ENCODE measurements around the gene CCDC112.

Gene CCDC112

GRCh38 chr5:115241881-115242642 is 54.4 kb downstream of the CCDC112 start:
- TF ChIP-seq BACH2 (CRISPR knock-in tag; IDR thresholded peaks at IDR 0.05; ENCODE audit: borderline replicate concordance) (no peak), PATZ1 (CRISPR knock-in tag; IDR thresholded peaks at IDR 0.05; ENCODE audit: borderline replicate concordance) (no peak), ZNF8 (CRISPR knock-in tag; IDR thresholded peaks at IDR 0.05) (no peak), TOX (CRISPR knock-in tag; IDR thresholded peaks at IDR 0.05; ENCODE audit: borderline replicate concordance) (no peak), GLIS3 (CRISPR knock-in tag; IDR thresholded peaks at IDR 0.05) (no peak)

DNA sequence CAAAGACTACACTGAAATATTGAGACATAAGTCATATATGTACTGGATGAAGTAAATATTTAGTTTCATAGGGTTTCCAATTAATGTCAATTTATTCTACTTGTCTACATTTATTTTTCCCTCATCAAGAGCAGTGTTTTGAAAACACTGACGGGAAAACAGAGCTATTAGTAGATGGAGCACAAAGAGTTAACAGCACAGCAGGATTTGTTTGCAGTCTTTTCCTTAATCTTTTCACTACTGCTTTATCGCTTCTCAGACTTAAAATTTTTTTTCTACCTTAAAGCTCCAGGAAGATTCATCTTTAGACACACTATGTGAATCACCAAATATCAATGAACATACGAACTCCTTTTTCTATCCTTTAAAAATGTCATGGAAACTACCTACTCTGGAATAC is 59.4 kb downstream of the CCDC112 start:
- no peak for TF ChIP-seq PATZ1 (CRISPR knock-in tag; IDR thresholded peaks at IDR 0.05; ENCODE audit: borderline replicate concordance)
- no peak for ATAC-seq

More at GRCh38 chr5:115241881-115242642, 54.4 kb downstream of the CCDC112 start:
- ATAC-seq, result 0 out of 3 replicates have a peak, but pooled peaks have one; percentile 28

GRCh38 chr5:115236599-115236998 is 59.9 kb downstream of the CCDC112 start:
- no peak for TF ChIP-seq TOX (CRISPR knock-in tag; IDR thresholded peaks at IDR 0.05; ENCODE audit: borderline replicate concordance)
- TF ChIP-seq ARNTL (CRISPR knock-in tag; IDR thresholded peaks at IDR 0.05; ENCODE audit: borderline replicate concordance, low read depth), result no peak
- TF ChIP-seq TCF4 (CRISPR knock-in tag; IDR thresholded peaks at IDR 0.05; ENCODE audit: borderline replicate concordance), result no peak
- ATAC-seq, result no peak

DNA sequence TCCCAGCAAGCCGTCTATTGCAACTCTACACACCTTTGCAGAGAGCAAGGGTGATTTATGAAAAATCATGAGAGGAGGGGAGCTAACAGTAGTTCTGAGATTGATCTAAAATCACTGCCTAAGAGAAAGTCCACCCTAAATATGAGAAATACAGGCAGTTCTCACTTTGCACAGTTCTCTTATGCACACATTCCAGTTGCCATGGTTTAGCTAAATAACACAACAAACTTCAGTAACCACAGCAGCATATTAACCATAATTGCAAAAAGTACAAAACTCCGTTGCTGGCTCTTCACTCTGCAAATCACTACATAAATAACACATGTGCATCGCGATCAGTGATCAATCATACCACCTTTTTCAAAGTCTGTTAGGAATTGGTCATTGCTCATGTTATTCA is 64.9 kb downstream of the CCDC112 start:
- no peak for ATAC-seq

More for the DNA sequence above, 64.9 kb downstream of the CCDC112 start:
- TF ChIP-seq, protein P1, sequence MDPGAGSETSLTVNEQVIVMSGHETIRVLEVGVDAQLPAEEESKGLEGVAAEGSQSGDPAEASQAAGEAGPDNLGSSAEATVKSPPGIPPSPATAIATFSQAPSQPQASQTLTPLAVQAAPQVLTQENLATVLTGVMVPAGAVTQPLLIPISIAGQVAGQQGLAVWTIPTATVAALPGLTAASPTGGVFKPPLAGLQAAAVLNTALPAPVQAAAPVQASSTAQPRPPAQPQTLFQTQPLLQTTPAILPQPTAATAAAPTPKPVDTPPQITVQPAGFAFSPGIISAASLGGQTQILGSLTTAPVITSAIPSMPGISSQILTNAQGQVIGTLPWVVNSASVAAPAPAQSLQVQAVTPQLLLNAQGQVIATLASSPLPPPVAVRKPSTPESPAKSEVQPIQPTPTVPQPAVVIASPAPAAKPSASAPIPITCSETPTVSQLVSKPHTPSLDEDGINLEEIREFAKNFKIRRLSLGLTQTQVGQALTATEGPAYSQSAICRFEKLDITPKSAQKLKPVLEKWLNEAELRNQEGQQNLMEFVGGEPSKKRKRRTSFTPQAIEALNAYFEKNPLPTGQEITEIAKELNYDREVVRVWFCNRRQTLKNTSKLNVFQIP (CRISPR knock-in tag; IDR thresholded peaks at IDR 0.05; ENCODE audit: borderline replicate concordance, low read depth), result no peak
- TF ChIP-seq ZFP30 (CRISPR knock-in tag; IDR thresholded peaks at IDR 0.05) (no peak), ZFP3 (CRISPR knock-in tag; IDR thresholded peaks at IDR 0.05) (no peak), ISL1 (CRISPR knock-in tag; IDR thresholded peaks at IDR 0.05) (no peak), PATZ1 (CRISPR knock-in tag; IDR thresholded peaks at IDR 0.05; ENCODE audit: borderline replicate concordance) (no peak), TOX (CRISPR knock-in tag; IDR thresholded peaks at IDR 0.05; ENCODE audit: borderline replicate concordance) (no peak), OSR1 (CRISPR knock-in tag; IDR thresholded peaks at IDR 0.05) (no peak), ZC3H10 (CRISPR knock-in tag; IDR thresholded peaks at IDR 0.05) (no peak), BACH2 (CRISPR knock-in tag; IDR thresholded peaks at IDR 0.05; ENCODE audit: borderline replicate concordance) (no peak), GLIS3 (CRISPR knock-in tag; IDR thresholded peaks at IDR 0.05) (no peak), RARB (CRISPR knock-in tag; IDR thresholded peaks at IDR 0.05) (no peak), PPARA (CRISPR knock-in tag; IDR thresholded peaks at IDR 0.05; ENCODE audit: borderline replicate concordance) (no peak)
- TF ChIP-seq, protein P2, sequence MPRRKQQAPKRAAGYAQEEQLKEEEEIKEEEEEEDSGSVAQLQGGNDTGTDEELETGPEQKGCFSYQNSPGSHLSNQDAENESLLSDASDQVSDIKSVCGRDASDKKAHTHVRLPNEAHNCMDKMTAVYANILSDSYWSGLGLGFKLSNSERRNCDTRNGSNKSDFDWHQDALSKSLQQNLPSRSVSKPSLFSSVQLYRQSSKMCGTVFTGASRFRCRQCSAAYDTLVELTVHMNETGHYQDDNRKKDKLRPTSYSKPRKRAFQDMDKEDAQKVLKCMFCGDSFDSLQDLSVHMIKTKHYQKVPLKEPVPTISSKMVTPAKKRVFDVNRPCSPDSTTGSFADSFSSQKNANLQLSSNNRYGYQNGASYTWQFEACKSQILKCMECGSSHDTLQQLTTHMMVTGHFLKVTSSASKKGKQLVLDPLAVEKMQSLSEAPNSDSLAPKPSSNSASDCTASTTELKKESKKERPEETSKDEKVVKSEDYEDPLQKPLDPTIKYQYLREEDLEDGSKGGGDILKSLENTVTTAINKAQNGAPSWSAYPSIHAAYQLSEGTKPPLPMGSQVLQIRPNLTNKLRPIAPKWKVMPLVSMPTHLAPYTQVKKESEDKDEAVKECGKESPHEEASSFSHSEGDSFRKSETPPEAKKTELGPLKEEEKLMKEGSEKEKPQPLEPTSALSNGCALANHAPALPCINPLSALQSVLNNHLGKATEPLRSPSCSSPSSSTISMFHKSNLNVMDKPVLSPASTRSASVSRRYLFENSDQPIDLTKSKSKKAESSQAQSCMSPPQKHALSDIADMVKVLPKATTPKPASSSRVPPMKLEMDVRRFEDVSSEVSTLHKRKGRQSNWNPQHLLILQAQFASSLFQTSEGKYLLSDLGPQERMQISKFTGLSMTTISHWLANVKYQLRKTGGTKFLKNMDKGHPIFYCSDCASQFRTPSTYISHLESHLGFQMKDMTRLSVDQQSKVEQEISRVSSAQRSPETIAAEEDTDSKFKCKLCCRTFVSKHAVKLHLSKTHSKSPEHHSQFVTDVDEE (CRISPR knock-in tag; IDR thresholded peaks at IDR 0.05), result no peak

All from SK-N-SH treated with all-trans-retinoic acid at 6 μM for 48 hours (cell line).